GM12873 (cell line): ENCODE data around the gene DPP4.

ENCODE experiments used
- CTCF ChIP-seq: IDR thresholded peaks from 2 replicates; pipeline ENCODE4 v1.5.1; 2012; ENCODE audit warnings: low read depth, mild to moderate bottlenecking, moderate library complexity, low read length, control low read depth; ENCODE audit not compliant: insufficient read depth; ENCODE audit errors: missing control alignments

Gene DPP4

GRCh38 chr2:162111958-162112850 lies 38.2 kb upstream of the DPP4 start:
- TF ChIP-seq CTCF: no peak

GRCh38 chr2:162107361-162107901 lies 33.4 kb upstream of the DPP4 start:
- no peak for TF ChIP-seq CTCF

GRCh38 chr2:162106746-162107145 lies 32.7 kb upstream of the DPP4 start:
- TF ChIP-seq CTCF: no peak

GRCh38 chr2:162106146-162106551 lies 32.1 kb upstream of the DPP4 start:
- no peak for TF ChIP-seq CTCF

GRCh38 chr2:162103443-162104009 lies 29.5 kb upstream of the DPP4 start:
- no peak for TF ChIP-seq CTCF

GRCh38 chr2:162100579-162100978 lies 26.6 kb upstream of the DPP4 start:
- no peak for TF ChIP-seq CTCF

- no peak for TF ChIP-seq CTCF
Observed at GRCh38 chr2:162099836-162100235, 25.8 kb upstream of the DPP4 start.
